GM08714 (cell line): ENCODE results near the gene HECTD4.

Source experiments
- H3K4me3 ChIP-seq: fragments of 200-500 bp; sonication (Bioruptor generic); 2 replicates; pipeline ENCODE4 v1.5.1; 2014; ENCODE audit warnings: mild to moderate bottlenecking, low read length, inconsistent platforms
- ZNF274 ChIP-seq: IDR thresholded peaks from 2 replicates; pipeline ENCODE4 v1.6.1; 2012; ENCODE audit warnings: mild to moderate bottlenecking, low read depth, low read length

Gene HECTD4

GRCh38 chr12:112381406-112381882 lies 787 bp downstream of the HECTD4 start:
- TF ChIP-seq ZNF274 = no peak
- H3K4me3 ChIP-seq = peak overlapping the region; percentile 76

- TF ChIP-seq ZNF274 = no peak
- peak overlapping the region; percentile 76 for H3K4me3 ChIP-seq
These were observed 1.4 kb downstream of the HECTD4 start for GRCh38 chr12:112380663-112381405.

GRCh38 chr12:112375105-112375504 lies 7.1 kb downstream of the HECTD4 start:
- no peak overlapping the region for H3K4me3 ChIP-seq
- no peak for TF ChIP-seq ZNF274

GRCh38 chr12:112374166-112374740 lies 8.0 kb downstream of the HECTD4 start:
- TF ChIP-seq ZNF274 = no peak
- H3K4me3 ChIP-seq = no peak overlapping the region

- H3K4me3 ChIP-seq = no peak overlapping the region
- TF ChIP-seq ZNF274 = no peak
These were observed 11.2 kb downstream of the HECTD4 start for GRCh38 chr12:112370868-112371510.

- no peak for TF ChIP-seq ZNF274
- no peak overlapping the region for H3K4me3 ChIP-seq
These were observed 12.0 kb downstream of the HECTD4 start for GRCh38 chr12:112370199-112370598.

- no peak for TF ChIP-seq ZNF274
These were observed 13.4 kb downstream of the HECTD4 start for GRCh38 chr12:112368856-112369255.

GRCh38 chr12:112367965-112368364 lies 14.3 kb downstream of the HECTD4 start:
- TF ChIP-seq ZNF274 = no peak
- no peak overlapping the region for H3K4me3 ChIP-seq

More at GRCh38 chr12:112368856-112369255, 13.4 kb downstream of the HECTD4 start:
- no peak overlapping the region for H3K4me3 ChIP-seq

- TF ChIP-seq ZNF274 = no peak
- H3K4me3 ChIP-seq = no peak overlapping the region
These were observed 19.9 kb downstream of the HECTD4 start for GRCh38 chr12:112362310-112362709.

- no peak overlapping the region for H3K4me3 ChIP-seq
- TF ChIP-seq ZNF274 = no peak
These were observed 21.0 kb downstream of the HECTD4 start for GRCh38 chr12:112361271-112361670.

- H3K4me3 ChIP-seq = no peak overlapping the region
- TF ChIP-seq ZNF274 = no peak
These were observed 22.9 kb downstream of the HECTD4 start for GRCh38 chr12:112359290-112359689.

GRCh38 chr12:112357214-112357613 lies 25.0 kb downstream of the HECTD4 start:
- TF ChIP-seq ZNF274 = no peak
- no peak overlapping the region for H3K4me3 ChIP-seq

GRCh38 chr12:112354399-112354798 lies 27.8 kb downstream of the HECTD4 start:
- TF ChIP-seq ZNF274 = no peak
- H3K4me3 ChIP-seq = no peak overlapping the region

GRCh38 chr12:112353393-112353792 lies 28.8 kb downstream of the HECTD4 start:
- TF ChIP-seq ZNF274 = no peak
- H3K4me3 ChIP-seq = no peak overlapping the region

- H3K4me3 ChIP-seq = no peak overlapping the region
- no peak for TF ChIP-seq ZNF274
These were observed 29.3 kb downstream of the HECTD4 start for GRCh38 chr12:112352921-112353320.
